ENCODE results near the gene ERI3.

Gene ERI3

GRCh38 chr1:44246806-44247205, 108.3 kb downstream of the ERI3 start:
- no peak overlapping the region for H3K4me3 ChIP-seq (ENCODE audit: low read depth, low read length)
- no peak for TF ChIP-seq CTCF (IDR thresholded peaks at IDR 0.05; ENCODE audit: borderline replicate concordance, insufficient read depth, low read depth, low read length)

GRCh38 chr1:44244986-44245385, 110.1 kb downstream of the ERI3 start:
- no peak for TF ChIP-seq CTCF (IDR thresholded peaks at IDR 0.05; ENCODE audit: borderline replicate concordance, insufficient read depth, low read depth, low read length)
- H3K4me3 ChIP-seq (ENCODE audit: low read depth, low read length), result no peak overlapping the region

DNA sequence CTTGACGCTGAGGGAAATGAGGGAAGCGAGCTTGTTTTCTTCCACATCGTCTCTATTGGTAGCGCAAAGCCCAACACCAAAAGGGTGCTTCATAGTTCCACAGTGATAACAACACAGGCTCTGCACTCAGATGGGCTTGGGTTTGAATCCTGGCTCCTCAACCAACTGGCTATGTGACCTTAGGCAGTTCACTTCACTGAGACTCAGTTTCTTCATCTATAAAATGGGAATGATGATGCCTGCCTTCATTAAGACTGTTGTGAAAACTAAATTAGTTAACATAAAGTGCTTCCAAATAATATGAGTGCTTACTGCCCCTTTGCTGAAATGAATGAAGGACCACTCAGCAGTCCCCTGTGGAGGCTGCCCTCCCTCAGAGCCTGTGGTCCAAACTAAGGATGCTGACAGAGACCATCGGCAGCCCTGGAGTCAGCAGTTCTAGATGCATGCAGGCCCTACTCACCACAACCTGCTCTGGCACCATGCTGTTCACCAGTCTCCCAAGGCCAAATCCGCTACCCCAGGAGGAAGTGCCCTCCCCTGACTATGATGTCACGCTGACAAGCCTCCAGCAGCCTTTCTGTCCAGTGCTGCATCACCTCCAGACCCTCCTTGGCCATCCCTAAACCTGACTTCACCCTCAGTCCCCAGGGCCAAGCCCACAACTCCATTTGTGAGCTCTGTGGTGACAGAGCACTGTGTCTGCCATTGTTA, 111.1 kb downstream of the ERI3 start:
- no peak for TF ChIP-seq CTCF (IDR thresholded peaks at IDR 0.05; ENCODE audit: borderline replicate concordance, insufficient read depth, low read depth, low read length)
- H3K4me3 ChIP-seq (ENCODE audit: low read depth, low read length), result no peak overlapping the region

- no peak overlapping the region for H3K4me3 ChIP-seq (ENCODE audit: low read depth, low read length)
- TF ChIP-seq CTCF (IDR thresholded peaks at IDR 0.05; ENCODE audit: borderline replicate concordance, insufficient read depth, low read depth, low read length), result no peak
Observed at GRCh38 chr1:44242746-44243145, 112.3 kb downstream of the ERI3 start.

DNA sequence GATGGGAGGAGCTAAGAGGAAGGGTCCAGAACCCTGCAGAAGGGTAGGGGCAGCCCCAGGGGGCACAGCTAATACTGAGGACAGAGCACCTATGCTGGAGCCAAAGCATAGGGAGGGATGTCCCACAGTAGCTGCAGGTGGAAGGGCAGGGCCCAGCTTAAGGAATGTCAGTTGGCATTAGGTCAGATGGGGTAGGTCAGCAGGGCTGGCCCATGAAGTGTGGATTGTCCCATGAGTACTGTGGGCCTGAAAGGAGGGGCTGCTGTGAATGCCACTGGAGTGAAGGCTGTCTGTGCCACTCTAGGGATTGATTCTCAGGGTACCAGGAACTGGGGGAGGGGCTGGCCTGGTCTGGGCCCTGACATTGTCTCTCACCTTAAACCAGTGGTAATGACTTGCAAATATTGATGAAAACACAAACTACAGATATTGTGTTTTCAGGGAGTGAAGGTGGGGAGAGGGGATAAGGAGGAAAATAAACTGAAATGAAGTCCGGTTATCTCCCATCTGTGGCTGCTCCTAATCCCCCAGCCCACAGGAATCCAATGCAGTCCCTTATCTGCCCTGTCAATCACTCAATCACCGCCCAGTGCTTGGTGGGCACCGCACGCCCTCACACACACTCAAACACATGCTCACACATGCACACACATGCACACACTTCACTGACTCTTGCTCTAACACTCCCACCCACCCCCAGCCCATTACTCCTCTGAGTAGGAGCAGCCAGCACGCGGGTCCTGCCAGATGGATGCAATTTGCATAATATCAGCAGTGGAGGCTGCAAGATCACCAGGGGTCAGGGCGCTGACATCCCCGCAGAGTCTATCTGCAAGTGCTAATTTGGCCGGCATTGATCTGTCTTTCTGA, 114.0 kb downstream of the ERI3 start:
- H3K4me3 ChIP-seq (ENCODE audit: low read depth, low read length), result no peak overlapping the region
- no peak for TF ChIP-seq CTCF (IDR thresholded peaks at IDR 0.05; ENCODE audit: borderline replicate concordance, insufficient read depth, low read depth, low read length)

- no peak overlapping the region for H3K4me3 ChIP-seq (ENCODE audit: low read depth, low read length)
- TF ChIP-seq CTCF (IDR thresholded peaks at IDR 0.05; ENCODE audit: borderline replicate concordance, insufficient read depth, low read depth, low read length), result no peak
Observed at GRCh38 chr1:44239961-44240371, 115.1 kb downstream of the ERI3 start.

Data from GM12875 (cell line).